Left renal pelvis (tissue), 4 donors: ENCODE data around the gene ACBD6. TPM values are rescaled to one million over a fixed set of nuclear protein-coding genes. Genes with fewer than 3 reads are reported as not detected.
"Not testable (repeated sequence)": the region's sequence is repeated elsewhere in the genome, so short reads cannot be mapped to it uniquely, and the experiment has no call there.

ENCODE experiments used
- DNase-seq, 4 donors: peaks; one replicate each; pipeline ENCODE4 v3.0.0-alpha.2; 2013; ENCODE audit warnings: low read depth in 4 of 4, low spot score in 3 of 4
- polyA plus RNA-seq, 4 donors: library from polyadenylated mRNA; unstranded; fragments of 120-200 nt; gene quantifications; one replicate each; pipeline ENCODE4 v1.2.1, GENCODE V29; 2013; ENCODE audit not compliant: insufficient read length in 4 of 4

Gene ACBD6
- polyA plus RNA-seq, 4 donors = 63.8 to 78.8 (median 69.6) TPM

- no peak for DNase-seq
These were observed 77.4 kb downstream of the ACBD6 start for GRCh38 chr1:180424848-180425457.

- DNase-seq = no peak
These were observed 80.8 kb downstream of the ACBD6 start for GRCh38 chr1:180421614-180422013.

GRCh38 chr1:180421145-180421544, 81.2 kb downstream of the ACBD6 start:
- not testable (repeated sequence) for DNase-seq

- peak in 1 of 4 donors; percentile 3 for DNase-seq
These were observed 86.3 kb downstream of the ACBD6 start for GRCh38 chr1:180415985-180416633.

GRCh38 chr1:180415236-180415848, 87.0 kb downstream of the ACBD6 start:
- DNase-seq = no peak

- DNase-seq = no peak
These were observed 89.8 kb downstream of the ACBD6 start for GRCh38 chr1:180412583-180412982.

- DNase-seq = not testable (repeated sequence)
These were observed 94.2 kb downstream of the ACBD6 start for GRCh38 chr1:180408128-180408527.

GRCh38 chr1:180407051-180407450, 95.3 kb downstream of the ACBD6 start:
- peak in 1 of 4 donors; percentile 6 for DNase-seq

GRCh38 chr1:180402551-180402950, 99.8 kb downstream of the ACBD6 start:
- DNase-seq = no peak

- no peak for DNase-seq
These were observed 100.4 kb downstream of the ACBD6 start for GRCh38 chr1:180402001-180402400.

GRCh38 chr1:180397175-180397574, 105.2 kb downstream of the ACBD6 start:
- no peak for DNase-seq

- no peak for DNase-seq
These were observed 109.8 kb downstream of the ACBD6 start for GRCh38 chr1:180392427-180393145.

- no peak for DNase-seq
These were observed 110.4 kb downstream of the ACBD6 start for GRCh38 chr1:180392020-180392419.

- no peak for DNase-seq
These were observed 115.0 kb downstream of the ACBD6 start for GRCh38 chr1:180387413-180387812.

GRCh38 chr1:180386745-180387367, 115.5 kb downstream of the ACBD6 start:
- DNase-seq = no peak

GRCh38 chr1:180385144-180385543, 117.2 kb downstream of the ACBD6 start:
- no peak for DNase-seq

- no peak for DNase-seq
These were observed 117.9 kb downstream of the ACBD6 start for GRCh38 chr1:180384286-180385005.

- DNase-seq = no peak
These were observed 119.9 kb downstream of the ACBD6 start for GRCh38 chr1:180382326-180383115.

GRCh38 chr1:180381184-180381580, 121.2 kb downstream of the ACBD6 start:
- no peak for DNase-seq
